ENCODE data around the gene BLTP3A.
"Not testable (repeated sequence)": the region's sequence is repeated elsewhere in the genome, so short reads cannot be mapped to it uniquely, and the experiment has no call there.

Gene BLTP3A

GRCh38 chr6:34791701-34792604 is at the start of gene BLTP3A:
Gene BLTP3A (plus strand): TSS chr6:34792083. CDS start chr6:34792251, 168 bp downstream.
- DNase-seq (ENCODE audit: low spot score in 2 of 2): peak; percentile 70 to 72
- H3K36me3 Mint-ChIP-seq: no peaks in the 10 kb centered on the region

GRCh38 chr6:34742094-34742493 is 49.8 kb upstream of the BLTP3A start:
- Mint-ChIP-seq H3K27ac (no peak overlapping the region), H3K9me3 (no peaks in the 10 kb centered on the region), H3K4me3 (no peak overlapping the region), H3K4me1 (no peaks in the 10 kb centered on the region), H3K36me3 (no peaks in the 10 kb centered on the region), H3K27me3 (no peaks in the 10 kb centered on the region)
- ATAC-seq (ENCODE audit: low read depth) (no peak), DNase-seq (ENCODE audit: low spot score in 2 of 2) (no peak)

More at GRCh38 chr6:34791701-34792604, at the start of gene BLTP3A:
- Mint-ChIP-seq H3K4me1 (peaks cover 16% of the 10 kb centered on the region), H3K27ac (peak within 1 kb of the TSS; percentile 90), H3K4me3 (peak within 1 kb of the TSS; percentile 92), H3K27me3 (no peaks in the 10 kb centered on the region), H3K9me3 (no peaks in the 10 kb centered on the region)
- ATAC-seq (ENCODE audit: low read depth): peak; percentile 92

- ATAC-seq (ENCODE audit: low read depth) (no peak), DNase-seq (ENCODE audit: low spot score in 2 of 2) (no peak)
- H3K27ac Mint-ChIP-seq: no peak overlapping the region
- no peaks in the 10 kb centered on the region for H3K36me3 Mint-ChIP-seq
- H3K4me3 Mint-ChIP-seq: no peak overlapping the region
- H3K27me3 Mint-ChIP-seq: no peaks in the 10 kb centered on the region
- H3K9me3 Mint-ChIP-seq: no peaks in the 10 kb centered on the region
- no peaks in the 10 kb centered on the region for H3K4me1 Mint-ChIP-seq
These were observed 48.1 kb upstream of the BLTP3A start for GRCh38 chr6:34743625-34744293.

GRCh38 chr6:34744294-34744647 is 47.6 kb upstream of the BLTP3A start:
- H3K36me3 Mint-ChIP-seq; H3K4me3 Mint-ChIP-seq; H3K27ac Mint-ChIP-seq; ATAC-seq (ENCODE audit: low read depth); H3K27me3 Mint-ChIP-seq; DNase-seq (ENCODE audit: low spot score in 2 of 2); H3K4me1 Mint-ChIP-seq; H3K9me3 Mint-ChIP-seq: not testable (repeated sequence)

- Mint-ChIP-seq H3K27me3 (no peaks in the 10 kb centered on the region), H3K9me3 (no peaks in the 10 kb centered on the region), H3K27ac (no peak overlapping the region), H3K4me3 (no peak overlapping the region), H3K36me3 (no peaks in the 10 kb centered on the region), H3K4me1 (no peaks in the 10 kb centered on the region)
- no peak for ATAC-seq (ENCODE audit: low read depth)
- no peak for DNase-seq (ENCODE audit: low spot score in 2 of 2)
These were observed 46.4 kb upstream of the BLTP3A start for GRCh38 chr6:34745277-34746103.

- DNase-seq (ENCODE audit: low spot score in 2 of 2) (no peak), ATAC-seq (ENCODE audit: low read depth) (no peak)
- H3K27me3 Mint-ChIP-seq: no peaks in the 10 kb centered on the region
- no peak overlapping the region for H3K27ac Mint-ChIP-seq
- H3K4me3 Mint-ChIP-seq: no peak overlapping the region
- H3K4me1 Mint-ChIP-seq: no peaks in the 10 kb centered on the region
- no peaks in the 10 kb centered on the region for H3K9me3 Mint-ChIP-seq
- H3K36me3 Mint-ChIP-seq: no peaks in the 10 kb centered on the region
These were observed 45.6 kb upstream of the BLTP3A start for GRCh38 chr6:34746104-34746846.

GRCh38 chr6:34748757-34749156 is 43.1 kb upstream of the BLTP3A start:
- no peak for DNase-seq (ENCODE audit: low spot score in 2 of 2)
- ATAC-seq (ENCODE audit: low read depth): no peak
- no peaks in the 10 kb centered on the region for H3K27me3 Mint-ChIP-seq
- H3K36me3 Mint-ChIP-seq: no peaks in the 10 kb centered on the region
- H3K4me3 Mint-ChIP-seq: no peak overlapping the region
- H3K27ac Mint-ChIP-seq: no peak overlapping the region
- no peaks in the 10 kb centered on the region for H3K9me3 Mint-ChIP-seq
- H3K4me1 Mint-ChIP-seq: peaks cover 6% of the 10 kb centered on the region

- H3K9me3 Mint-ChIP-seq: not testable (repeated sequence)
- DNase-seq (ENCODE audit: low spot score in 2 of 2): peak in 1 of 2 donors; percentile 25
These were observed 35.4 kb upstream of the BLTP3A start for GRCh38 chr6:34756513-34756856.

GRCh38 chr6:34757687-34758274 is 34.1 kb upstream of the BLTP3A start:
- Mint-ChIP-seq H3K4me1 (peaks cover 3% of the 10 kb centered on the region), H3K4me3 (no peak overlapping the region), H3K27ac (no peak overlapping the region), H3K9me3 (no peaks in the 10 kb centered on the region), H3K27me3 (no peaks in the 10 kb centered on the region), H3K36me3 (peaks cover 4% of the 10 kb centered on the region)
- no peak for ATAC-seq (ENCODE audit: low read depth)
- DNase-seq (ENCODE audit: low spot score in 2 of 2): no peak

More at GRCh38 chr6:34756513-34756856, 35.4 kb upstream of the BLTP3A start:
- H3K27me3 Mint-ChIP-seq, H3K27ac Mint-ChIP-seq, H3K36me3 Mint-ChIP-seq, H3K4me3 Mint-ChIP-seq, H3K4me1 Mint-ChIP-seq: not testable (repeated sequence)
- peak; percentile 31 for ATAC-seq (ENCODE audit: low read depth)

GRCh38 chr6:34760108-34760507 is 31.8 kb upstream of the BLTP3A start:
- H3K4me3 Mint-ChIP-seq: no peak overlapping the region
- H3K36me3 Mint-ChIP-seq: peaks cover 10% of the 10 kb centered on the region
- ATAC-seq (ENCODE audit: low read depth) (no peak), DNase-seq (ENCODE audit: low spot score in 2 of 2) (no peak)
- no peak overlapping the region for H3K27ac Mint-ChIP-seq
- peaks cover 4% of the 10 kb centered on the region for H3K4me1 Mint-ChIP-seq
- H3K27me3 Mint-ChIP-seq: no peaks in the 10 kb centered on the region
- no peaks in the 10 kb centered on the region for H3K9me3 Mint-ChIP-seq

- not testable (repeated sequence) for H3K36me3 Mint-ChIP-seq; H3K27ac Mint-ChIP-seq; H3K4me3 Mint-ChIP-seq; DNase-seq (ENCODE audit: low spot score in 2 of 2); H3K9me3 Mint-ChIP-seq; H3K27me3 Mint-ChIP-seq; ATAC-seq (ENCODE audit: low read depth); H3K4me1 Mint-ChIP-seq
These were observed 30.2 kb upstream of the BLTP3A start for GRCh38 chr6:34761681-34762080.

GRCh38 chr6:34768148-34768547 is 23.7 kb upstream of the BLTP3A start:
- Mint-ChIP-seq H3K27me3 (no peaks in the 10 kb centered on the region), H3K4me1 (peaks cover 2% of the 10 kb centered on the region), H3K4me3 (no peak overlapping the region), H3K27ac (no peak overlapping the region), H3K36me3 (peaks cover 32% of the 10 kb centered on the region), H3K9me3 (no peaks in the 10 kb centered on the region)
- no peak for DNase-seq (ENCODE audit: low spot score in 2 of 2)
- ATAC-seq (ENCODE audit: low read depth): no peak

GRCh38 chr6:34771727-34772126 is 20.2 kb upstream of the BLTP3A start:
- H3K4me3 Mint-ChIP-seq: no peak overlapping the region
- ATAC-seq (ENCODE audit: low read depth) (no peak), DNase-seq (ENCODE audit: low spot score in 2 of 2) (no peak)
- H3K4me1 Mint-ChIP-seq: no peaks in the 10 kb centered on the region
- H3K27me3 Mint-ChIP-seq: no peaks in the 10 kb centered on the region
- no peak overlapping the region for H3K27ac Mint-ChIP-seq
- H3K9me3 Mint-ChIP-seq: no peaks in the 10 kb centered on the region
- peaks cover 40% of the 10 kb centered on the region for H3K36me3 Mint-ChIP-seq
